ENCODE measurements around the gene PRIM2.
"Not testable (repeated sequence)": the region's sequence is repeated elsewhere in the genome, so short reads cannot be mapped to it uniquely, and the experiment has no call there.

GRCh38 chr6:57675386-57675785 is 358.0 kb downstream of the PRIM2 start:
- not testable (repeated sequence) for TF ChIP-seq CTCF (conservative IDR thresholded peaks at IDR 0.05; ENCODE audit: low read length); EZH2phosphoT487 (IDR thresholded peaks at IDR 0.05; ENCODE audit: borderline replicate concordance)
